Measurements from ENCODE around the gene SUMO2. TPM values are rescaled to one million over a fixed set of nuclear protein-coding genes. Genes with fewer than 3 reads are reported as not detected.

SUMO2 gene
- total and polyA plus RNA-seq, 7 experiments from 2014 or later, result 173 to 494 (median 247) TPM

DNA sequence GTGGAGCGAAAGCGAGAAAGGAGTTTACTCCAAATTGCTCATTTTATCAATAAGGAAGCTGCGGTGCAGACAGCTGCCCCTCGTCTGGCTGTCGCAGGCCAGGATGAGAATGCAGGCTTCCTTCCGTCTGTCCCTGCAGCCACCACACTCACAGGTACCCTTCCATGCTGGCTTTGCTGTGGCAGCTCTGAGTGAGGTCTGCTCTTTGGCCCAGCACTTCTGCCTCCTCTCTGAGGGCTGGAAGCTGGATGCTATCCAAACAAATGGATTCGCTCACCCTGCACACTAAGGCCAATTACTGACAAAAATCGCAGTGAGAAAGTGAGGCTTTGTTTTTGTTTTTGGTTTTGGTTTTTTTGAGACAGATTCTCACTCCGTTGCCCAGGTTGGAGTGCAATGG is 66.0 kb downstream of the SUMO2 start:
- Histone ChIP-seq H3K27me3 (ENCODE audit: control insufficient read depth in 2 of 2, insufficient read depth in 2 of 2, low read length in 2 of 2) (no peaks in the 10 kb centered on the region), H3K4me3 (ENCODE audit: low read length) (no peak overlapping the region), H3K27ac (ENCODE audit: low read depth, low read length) (no peak overlapping the region), H3K9me3 (ENCODE audit: control insufficient read depth in 2 of 3, low read length in 3 of 3) (no peaks in the 10 kb centered on the region), H3K4me1 (ENCODE audit: control insufficient read depth in 2 of 2, insufficient read depth in 2 of 2, low read length in 2 of 2) (peaks cover 11 to 14% of the 10 kb centered on the region in 2 donors), H3K36me3 (ENCODE audit: control insufficient read depth in 2 of 3, insufficient read depth in 3 of 3, low read length in 3 of 3) (peaks cover 0 to 17% (median 0%) of the 10 kb centered on the region in 3 experiments)
- ChIA-PET POLR2A (interaction anchor here (0.6 to 1.7 kb wide), 4 partner anchors 9 to 85 kb away, joined by 3 to 5 read pairs (median 4); no protein-coding TSS in a partner anchor), CTCF (interaction anchor here (0.5 to 9.3 kb wide), 6 partner anchors 9 to 408 kb away, joined by 3 to 136 read pairs (median 26); partner anchors contain the start of genes LLGL2 and NUP85)
- Mint-ChIP-seq H3K4me1 (peaks cover 17 to 42% (median 33%) of the 10 kb centered on the region in 7 donors), H3K9me3 (no peaks in the 10 kb centered on the region), H3K27ac (no peak overlapping the region), H3K36me3 (peaks cover 4 to 31% (median 12%) of the 10 kb centered on the region in 5 donors), H3K27me3 (no peaks in the 10 kb centered on the region), H3K4me3 (no peak overlapping the region)
- intact Hi-C loops (cut with micrococcal nuclease), result no loop called here
- DNase-seq (no peak), ATAC-seq (no peak)

Other genes with a start within 250 kb of the SUMO2 start
- not detected for gene OTOP3, start 247.1 kb downstream of the SUMO2 start, total RNA-seq
- gene OTOP3, start 247.1 kb downstream of the SUMO2 start, polyA plus RNA-seq, result not detected
- gene HID1, start 210.2 kb downstream of the SUMO2 start, total RNA-seq, result 10 to 100 TPM in 4 of 5 experiments, under 1 TPM in 1; 0.60 to 25.2 (median 14.8) TPM
- gene HID1, start 210.2 kb downstream of the SUMO2 start, polyA plus RNA-seq, result 1 to 10 TPM; 4.8 to 7.0 TPM
- under 1 TPM in 3 of 5 experiments, not detected in 2; 0.08 to 0.17 (median 0.16) TPM for gene CDR2L, start 195.3 kb downstream of the SUMO2 start, total RNA-seq
- not detected for gene CDR2L, start 195.3 kb downstream of the SUMO2 start, polyA plus RNA-seq
- gene MRPL58, start 170.3 kb downstream of the SUMO2 start, total RNA-seq, result 10 to 100 TPM; 11.7 to 46.1 (median 23.0) TPM
- gene MRPL58, start 170.3 kb downstream of the SUMO2 start, polyA plus RNA-seq, result 10 to 100 TPM; 55.3 to 71.4 TPM
- 100 to 1,000 TPM; 113 to 195 (median 161) TPM for gene ATP5PD, start 136.0 kb downstream of the SUMO2 start, total RNA-seq
- gene ATP5PD, start 136.0 kb downstream of the SUMO2 start, polyA plus RNA-seq, result 100 to 1,000 TPM; 362 to 478 TPM
- gene KCTD2, start 135.7 kb downstream of the SUMO2 start, total RNA-seq, result 10 to 100 TPM; 19.5 to 35.7 (median 23.0) TPM
- 1 to 10 TPM; 4.8 to 8.7 TPM for gene KCTD2, start 135.7 kb downstream of the SUMO2 start, polyA plus RNA-seq
- gene SLC16A5, start 95.0 kb downstream of the SUMO2 start, total RNA-seq, result 10 to 100 TPM in 4 of 5 experiments, 1 to 10 TPM in 1; 9.2 to 26.3 (median 24.5) TPM
- 1 to 10 TPM; 5.9 to 7.6 TPM for gene SLC16A5, start 95.0 kb downstream of the SUMO2 start, polyA plus RNA-seq
- gene ARMC7, start 73.0 kb downstream of the SUMO2 start, total RNA-seq, result 10 to 100 TPM in 4 of 5 experiments, 1 to 10 TPM in 1; 5.8 to 18.9 (median 17.8) TPM
- gene ARMC7, start 73.0 kb downstream of the SUMO2 start, polyA plus RNA-seq, result 1 to 10 TPM; 1.8 to 4.4 TPM
- 10 to 100 TPM; 23.4 to 54.8 (median 37.5) TPM for gene NT5C, start 51.2 kb downstream of the SUMO2 start, total RNA-seq
- gene NT5C, start 51.2 kb downstream of the SUMO2 start, polyA plus RNA-seq, result 10 to 100 TPM; 31.1 to 33.1 TPM
- gene JPT1, start 28.4 kb downstream of the SUMO2 start, total RNA-seq, result 100 to 1,000 TPM in 1 of 5 experiments, 10 to 100 TPM in 4; 12.3 to 227 (median 29.3) TPM
- gene JPT1, start 28.4 kb downstream of the SUMO2 start, polyA plus RNA-seq, result 10 to 100 TPM; 70.0 to 72.3 TPM
- gene NUP85, start 22.7 kb upstream of the SUMO2 start, total RNA-seq, result 100 to 1,000 TPM in 2 of 5 experiments, 10 to 100 TPM in 3; 96.3 to 143 (median 99.2) TPM
- 10 to 100 TPM; 21.0 to 57.3 TPM for gene NUP85, start 22.7 kb upstream of the SUMO2 start, polyA plus RNA-seq
- gene GGA3, start 78.6 kb upstream of the SUMO2 start, total RNA-seq, result 100 to 1,000 TPM in 2 of 5 experiments, 10 to 100 TPM in 3; 79.6 to 128 (median 87.4) TPM
- 10 to 100 TPM; 13.2 to 27.4 TPM for gene GGA3, start 78.6 kb upstream of the SUMO2 start, polyA plus RNA-seq
- 10 to 100 TPM; 29.2 to 70.1 (median 34.4) TPM for gene MRPS7, start 78.9 kb upstream of the SUMO2 start, total RNA-seq
- 100 to 1,000 TPM; 129 to 135 TPM for gene MRPS7, start 78.9 kb upstream of the SUMO2 start, polyA plus RNA-seq
- gene MIF4GD, start 88.3 kb upstream of the SUMO2 start, total RNA-seq, result 10 to 100 TPM; 26.9 to 39.4 (median 36.0) TPM
- 10 to 100 TPM; 84.3 to 90.0 TPM for gene MIF4GD, start 88.3 kb upstream of the SUMO2 start, polyA plus RNA-seq
- 10 to 100 TPM; 15.6 to 42.5 (median 21.1) TPM for gene SLC25A19, start 106.5 kb upstream of the SUMO2 start, total RNA-seq
- 10 to 100 TPM; 13.0 to 15.5 TPM for gene SLC25A19, start 106.5 kb upstream of the SUMO2 start, polyA plus RNA-seq
- gene GRB2, start 222.7 kb upstream of the SUMO2 start, total RNA-seq, result 100 to 1,000 TPM; 112 to 167 (median 139) TPM
- gene GRB2, start 222.7 kb upstream of the SUMO2 start, polyA plus RNA-seq, result 100 to 1,000 TPM; 151 to 165 TPM

Data from naive thymus-derived CD4-positive, alpha-beta T cell (primary cell).